ENCODE data around the gene KIAA0513.
A peak's percentile ranks its signal among the peaks of the same experiment; 100 is the strongest.
"Not testable (repeated sequence)": the region's sequence is repeated elsewhere in the genome, so short reads cannot be mapped to it uniquely, and the experiment has no call there.

The KIAA0513 gene

DNA sequence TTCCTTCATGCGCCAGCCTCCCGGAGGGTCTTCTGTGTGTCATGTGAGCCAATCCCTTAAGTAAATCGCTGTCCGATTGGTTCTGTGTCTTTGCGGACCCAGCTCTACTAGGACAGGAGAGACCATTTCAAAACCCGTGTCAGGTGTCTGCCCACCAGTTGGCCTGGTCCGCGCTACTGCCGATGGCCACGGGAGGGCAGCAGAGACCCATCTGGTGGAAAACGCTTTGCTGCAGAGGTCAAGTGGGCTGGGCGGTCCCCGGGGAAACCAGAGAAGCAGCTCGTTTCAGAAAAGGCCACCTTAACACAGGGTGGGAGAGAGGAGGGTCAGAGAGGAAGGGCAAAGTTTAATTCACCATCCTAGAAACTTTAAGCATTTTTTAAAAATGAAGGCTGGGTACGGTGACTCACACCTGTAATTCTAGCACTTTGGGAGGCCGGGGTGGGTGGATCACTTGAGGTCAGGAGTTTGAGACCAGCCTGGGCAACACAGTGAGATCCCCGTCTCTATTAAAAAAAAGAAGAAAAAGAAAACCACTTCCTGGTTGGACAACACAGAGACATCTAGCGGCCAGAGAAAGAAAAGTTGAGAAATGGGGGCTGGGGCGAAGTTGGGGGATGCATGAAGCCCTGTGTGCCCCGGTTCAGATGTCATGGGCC is 87.4 kb downstream of the KIAA0513 start:
- peak in 13 of 14 donors; percentile 15 to 81 (median 63) for DNase-seq

DNA sequence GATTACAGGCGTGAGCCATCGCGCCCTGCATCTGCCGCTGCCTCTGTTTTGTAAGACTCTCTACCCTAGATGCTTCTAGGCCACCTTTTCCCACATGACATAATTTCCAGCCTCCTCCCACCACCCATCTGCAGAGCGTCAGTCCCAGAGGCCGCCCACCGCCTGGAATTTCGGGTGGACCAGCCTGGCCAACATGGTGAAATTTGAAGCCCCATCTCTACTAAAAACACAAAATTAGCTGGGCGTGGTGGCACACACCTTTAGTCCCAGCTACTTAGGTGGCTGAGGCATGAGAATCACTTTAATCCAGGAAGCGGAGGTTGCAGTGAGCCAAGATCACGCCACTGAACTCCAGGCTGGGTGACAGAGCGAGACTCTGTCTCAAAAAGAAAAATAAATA is 89.8 kb downstream of the KIAA0513 start:
- DNase-seq = no peak

DNA sequence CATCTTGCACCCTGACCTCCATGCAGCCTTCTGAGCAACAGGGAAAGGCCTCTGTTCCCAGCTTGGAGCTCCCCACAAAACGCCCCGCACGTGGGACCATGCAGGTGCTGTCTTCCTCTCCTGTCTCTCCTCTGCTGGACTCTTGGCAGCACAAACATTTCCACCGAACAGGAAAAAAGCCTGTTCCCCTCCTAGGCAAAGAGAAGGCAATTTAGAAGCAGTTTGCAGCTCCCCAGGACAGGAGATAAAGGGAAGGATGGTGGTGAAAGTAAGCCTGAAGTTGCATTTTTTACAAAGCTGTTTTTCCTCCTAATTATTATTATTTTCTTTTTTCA is 92.4 kb downstream of the KIAA0513 start:
- peak in 1 of 14 donors; percentile 87 for DNase-seq

DNA sequence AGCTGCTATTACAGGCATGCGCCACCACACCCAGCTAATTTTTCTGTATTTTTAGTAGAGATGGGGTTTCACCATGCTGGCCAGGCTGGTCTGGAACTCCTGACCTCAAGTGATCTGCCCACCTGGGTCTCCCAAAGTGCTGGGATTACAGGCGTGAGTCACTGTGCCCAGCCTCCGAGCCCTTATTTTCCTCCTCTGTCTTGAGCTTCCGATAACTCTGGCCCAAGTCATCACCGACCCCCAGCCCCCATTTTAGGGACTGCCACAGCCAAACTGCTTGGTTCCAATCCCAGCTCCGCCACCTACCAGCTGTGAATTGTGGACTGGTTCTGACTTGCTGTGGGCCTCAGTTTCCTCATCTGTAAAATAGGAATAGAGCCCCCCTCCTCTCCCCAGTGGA is 95.8 kb downstream of the KIAA0513 start:
- not testable (repeated sequence) for DNase-seq

DNA sequence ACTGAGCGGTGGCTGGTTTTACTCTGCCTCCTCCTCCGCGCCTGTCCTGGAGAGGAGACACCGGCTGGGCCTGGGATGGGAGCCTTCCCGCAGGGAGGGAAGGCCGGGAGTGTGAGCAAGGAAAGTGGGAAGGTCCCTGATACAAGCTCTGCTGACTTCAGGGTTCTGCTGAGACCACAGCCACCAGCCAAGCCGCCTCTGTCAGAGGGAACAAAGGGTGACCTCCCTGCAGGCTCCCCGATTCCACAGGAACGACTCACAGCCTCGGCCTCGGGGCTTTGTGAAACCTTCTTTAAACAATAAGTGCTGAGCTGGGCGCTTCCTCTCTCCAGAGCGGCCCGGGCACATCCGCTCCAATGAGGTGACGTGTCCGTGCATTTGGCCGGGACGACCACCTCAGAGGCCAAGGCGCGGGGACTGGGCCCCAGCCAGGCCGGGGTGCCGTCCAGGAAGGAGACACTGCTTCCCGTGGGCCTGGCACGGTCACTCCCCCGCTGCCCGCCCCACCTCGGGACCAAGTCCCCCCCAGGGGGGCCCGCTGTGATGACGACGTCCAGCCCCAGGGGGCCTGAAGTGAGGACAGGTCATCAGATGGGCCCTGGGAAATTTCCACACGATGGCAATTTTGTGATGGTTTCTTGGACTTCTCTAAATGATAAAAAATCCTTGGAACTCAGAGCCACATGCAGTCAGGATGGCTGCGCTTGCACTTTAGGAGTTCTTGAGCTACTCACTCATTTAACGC is 96.5 kb downstream of the KIAA0513 start:
- peak in 10 of 14 donors; percentile 23 to 86 (median 48) for DNase-seq

DNA sequence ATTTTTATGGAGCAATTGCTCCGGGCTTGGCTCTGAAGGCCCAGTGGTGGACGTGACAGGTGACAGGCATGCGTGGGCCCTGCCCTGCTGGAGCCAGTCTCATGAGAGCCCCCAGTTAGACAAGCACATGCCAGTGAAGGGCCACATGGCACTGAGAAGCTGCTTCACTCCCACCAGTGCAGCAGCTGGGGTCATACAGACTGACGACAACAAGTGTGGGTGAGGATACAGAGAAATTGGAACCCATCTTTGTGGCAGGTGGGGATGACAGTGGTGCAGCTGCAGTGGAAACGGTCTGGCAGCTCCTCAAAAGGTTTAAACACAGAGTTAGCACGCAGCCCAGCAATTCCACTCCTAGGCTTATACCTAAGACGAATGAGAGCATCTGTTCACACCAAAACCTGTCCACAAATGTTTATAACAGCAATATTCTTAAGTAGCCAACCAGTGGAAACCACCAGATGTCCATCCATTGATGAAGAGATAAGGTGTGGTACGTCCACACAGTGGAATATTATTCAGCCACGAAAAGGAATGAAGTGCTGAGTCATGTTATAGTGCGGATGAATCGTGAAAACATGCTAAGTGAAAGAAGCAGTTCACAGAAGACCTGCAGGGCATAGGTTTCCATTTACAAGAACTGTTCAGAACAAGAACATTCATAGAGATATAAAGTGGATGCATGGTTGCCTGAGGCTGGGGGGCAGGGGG is 97.2 kb downstream of the KIAA0513 start:
- DNase-seq = no peak

DNA sequence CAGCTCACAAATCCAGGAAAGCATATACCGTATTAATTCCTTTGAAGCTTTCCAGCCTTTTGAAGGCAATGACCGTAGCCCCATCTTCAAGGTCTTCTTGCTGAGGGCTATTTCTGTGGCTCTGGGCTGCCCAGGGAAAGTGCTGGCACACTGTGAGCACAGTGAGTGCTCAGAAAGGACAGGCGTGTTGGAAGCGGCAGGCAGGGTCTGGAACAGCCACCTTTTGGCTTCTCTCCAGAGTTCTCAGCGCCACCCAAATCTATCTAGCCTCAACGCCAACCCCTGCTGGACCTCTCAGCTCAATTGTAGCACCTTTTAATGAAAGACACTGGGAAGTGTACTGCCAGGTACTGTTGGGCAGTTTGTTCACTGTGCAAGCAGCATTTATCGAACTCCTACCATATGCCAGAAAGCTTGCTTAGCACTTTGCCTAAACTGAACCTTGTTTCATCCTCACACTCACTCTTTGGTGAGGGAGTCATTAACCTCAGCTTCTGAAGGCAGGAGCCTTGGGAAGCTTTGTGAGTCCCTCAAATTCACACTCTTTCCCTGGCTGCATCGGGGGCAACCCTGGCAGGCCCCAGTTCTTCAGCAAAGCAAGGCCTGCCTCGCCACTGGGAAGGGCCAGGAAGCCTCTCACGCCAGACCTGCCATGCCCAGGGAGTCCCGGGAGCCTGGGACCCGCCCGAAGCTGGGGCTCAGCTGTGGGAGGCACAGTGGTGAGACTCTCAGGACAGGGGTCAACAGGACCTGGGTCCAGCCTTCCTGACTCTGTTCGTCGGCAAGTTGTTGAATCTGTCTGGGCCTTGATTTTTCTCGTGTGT is 98.2 kb downstream of the KIAA0513 start:
- DNase-seq = peak in 7 of 14 donors; percentile 22 to 96 (median 31)

DNA sequence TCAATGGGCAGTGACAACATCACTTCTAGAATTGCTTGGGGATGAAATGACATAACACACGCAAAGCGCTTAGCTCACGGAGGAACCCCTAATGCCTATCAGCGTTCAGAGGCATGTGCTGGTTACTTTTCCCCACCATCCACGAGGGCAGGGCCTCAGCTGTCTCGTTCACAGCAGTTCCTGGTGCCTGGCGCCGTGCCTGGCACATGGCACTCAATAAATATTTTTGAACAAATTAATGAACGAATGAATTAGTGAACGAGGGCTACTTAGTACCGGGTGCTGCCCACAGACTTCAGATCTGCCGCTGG is 98.8 kb downstream of the KIAA0513 start:
- no peak for DNase-seq

DNA sequence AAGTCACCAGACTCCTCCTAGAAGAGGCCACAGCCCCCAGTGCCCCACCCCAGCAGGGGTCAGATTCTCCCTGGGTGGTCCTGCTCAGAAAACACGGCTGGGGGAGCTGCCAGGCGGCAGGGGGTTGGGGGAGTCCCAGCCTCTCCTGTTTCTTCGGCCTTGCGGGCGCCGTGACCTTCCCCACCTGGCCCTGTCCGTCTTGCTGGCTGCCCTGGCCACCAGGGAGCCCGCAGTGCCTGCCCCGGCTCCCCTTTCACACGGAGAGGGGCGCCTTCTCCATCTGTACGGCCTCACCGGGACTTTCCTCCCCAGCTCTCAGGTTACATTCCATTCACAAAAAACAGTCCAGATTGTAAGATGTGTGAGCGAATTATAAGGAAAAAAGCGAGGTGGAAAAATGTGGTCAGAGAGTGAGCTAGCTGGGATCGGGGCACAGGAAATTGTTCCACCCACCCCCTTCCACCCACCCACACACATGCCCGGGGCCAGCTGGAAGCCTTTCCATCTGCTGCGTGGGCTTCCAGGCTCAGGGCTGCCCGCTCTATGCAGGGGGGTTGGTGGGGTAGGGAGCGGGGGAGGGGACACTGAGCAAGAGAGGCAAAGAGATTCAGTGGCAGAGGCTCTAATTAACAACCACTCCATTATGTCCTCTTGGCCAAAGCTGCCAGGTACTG is 99.2 kb downstream of the KIAA0513 start:
- DNase-seq = peak in 9 of 14 donors; percentile 11 to 98 (median 59)

DNA sequence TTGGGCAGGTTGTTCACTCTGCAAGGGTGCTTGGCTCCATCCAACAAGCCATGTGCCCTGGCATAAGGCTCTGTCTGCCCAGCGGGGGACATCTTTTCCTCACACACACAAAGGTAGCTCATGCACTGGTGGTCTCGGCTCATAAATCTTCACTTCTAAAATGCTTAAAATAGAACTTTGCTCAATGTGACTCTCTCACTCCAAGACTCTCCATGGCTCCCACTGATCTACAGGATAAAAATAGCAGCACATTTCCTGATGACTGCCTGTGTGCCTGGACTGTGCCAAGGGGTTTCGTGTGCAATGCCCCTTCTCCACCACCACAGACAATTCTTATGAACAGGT is 99.8 kb downstream of the KIAA0513 start:
- DNase-seq = no peak

DNA sequence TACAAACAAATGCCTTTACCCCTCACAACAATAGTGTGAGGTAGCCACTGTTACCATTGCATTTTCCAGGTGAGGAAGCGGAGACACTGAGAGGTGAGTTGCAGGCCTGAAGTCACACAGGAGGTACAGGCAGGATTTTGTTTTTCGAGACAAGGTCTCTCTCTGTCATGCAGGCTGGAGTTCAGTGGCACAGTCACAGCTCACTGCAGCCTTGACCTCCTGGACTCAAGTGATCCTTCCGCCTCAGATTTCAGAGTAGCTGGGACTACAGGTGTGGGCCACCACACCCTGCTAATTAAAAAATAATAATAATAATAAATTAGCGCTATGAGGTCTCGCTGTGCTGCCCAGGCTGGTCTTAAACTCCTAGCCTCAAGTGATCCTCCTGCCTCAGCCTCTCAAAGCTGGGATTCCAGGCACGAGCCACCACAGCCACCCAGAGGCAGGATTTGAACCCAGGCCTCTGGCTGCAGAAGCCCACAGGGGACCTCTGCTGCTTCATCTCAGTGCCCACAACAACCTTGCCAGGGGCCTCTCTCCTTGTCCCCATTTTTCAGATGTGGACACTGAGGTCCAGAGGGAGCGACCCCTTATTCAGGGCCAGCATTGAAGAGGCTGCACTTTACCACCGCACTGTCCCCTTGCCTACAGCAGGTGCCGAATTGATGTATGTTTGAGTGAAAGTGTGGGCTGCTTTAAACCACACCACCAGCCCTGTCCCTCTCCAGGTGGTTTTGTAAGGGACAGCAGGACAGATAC is 100.7 kb downstream of the KIAA0513 start:
- no peak for DNase-seq

DNA sequence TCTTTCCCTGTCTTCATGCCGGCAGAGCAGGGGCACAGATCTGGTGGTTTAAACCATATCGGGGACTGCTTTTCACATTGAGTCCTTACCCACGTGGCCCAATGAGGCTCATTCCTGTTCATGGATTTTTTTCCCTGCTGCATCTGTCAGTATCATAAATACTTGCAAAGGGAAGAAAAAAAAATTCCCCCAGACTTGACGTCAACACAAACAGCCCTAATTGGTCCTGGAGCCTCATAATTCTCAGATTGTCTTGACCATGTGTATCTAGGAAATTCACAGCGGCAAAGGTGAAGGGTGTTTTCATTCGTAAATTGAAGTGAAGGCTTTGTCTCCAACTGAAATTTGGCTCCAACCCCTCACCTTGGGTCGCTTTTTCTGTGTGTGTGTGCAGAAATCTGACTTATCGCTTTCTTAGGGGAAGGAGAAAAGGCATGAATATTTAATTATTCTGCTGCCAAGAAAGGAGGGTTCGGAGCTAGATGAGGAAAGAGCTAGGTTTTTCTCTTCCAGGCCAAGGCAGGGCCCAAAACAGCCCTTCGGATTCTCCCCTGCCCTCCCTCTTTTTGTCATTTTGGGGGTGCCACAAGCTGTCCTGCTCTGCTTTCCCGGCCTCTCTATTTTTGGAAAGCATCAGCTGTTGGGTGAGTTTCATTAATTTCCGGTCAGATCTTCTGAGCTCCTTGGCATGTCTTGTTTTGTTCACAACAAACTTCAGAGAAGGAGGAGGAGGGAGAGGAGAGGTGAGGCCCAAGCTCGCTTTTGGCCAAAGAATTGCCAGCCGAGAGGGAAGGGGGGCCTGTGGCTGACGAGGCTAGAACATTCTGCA is 102.5 kb downstream of the KIAA0513 start:
- DNase-seq = peak in 5 of 14 donors; percentile 11 to 64 (median 31)

DNA sequence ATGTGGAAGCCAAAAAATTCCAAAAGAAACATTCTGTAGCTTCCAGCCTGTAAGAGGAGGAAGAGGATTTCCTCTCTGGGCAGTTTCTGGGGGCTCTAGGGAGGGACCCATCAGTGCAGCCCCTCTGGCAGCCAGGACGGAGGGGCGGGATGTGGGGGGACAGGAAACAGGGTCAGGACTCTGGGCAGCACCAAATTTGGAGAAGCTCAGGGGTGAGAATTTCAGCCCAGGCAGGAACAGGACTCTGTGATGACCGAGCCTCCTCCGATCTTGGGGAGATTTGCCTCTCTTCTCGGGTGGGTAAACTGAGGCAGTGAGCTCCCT is 103.1 kb downstream of the KIAA0513 start:
- no peak for DNase-seq

DNA sequence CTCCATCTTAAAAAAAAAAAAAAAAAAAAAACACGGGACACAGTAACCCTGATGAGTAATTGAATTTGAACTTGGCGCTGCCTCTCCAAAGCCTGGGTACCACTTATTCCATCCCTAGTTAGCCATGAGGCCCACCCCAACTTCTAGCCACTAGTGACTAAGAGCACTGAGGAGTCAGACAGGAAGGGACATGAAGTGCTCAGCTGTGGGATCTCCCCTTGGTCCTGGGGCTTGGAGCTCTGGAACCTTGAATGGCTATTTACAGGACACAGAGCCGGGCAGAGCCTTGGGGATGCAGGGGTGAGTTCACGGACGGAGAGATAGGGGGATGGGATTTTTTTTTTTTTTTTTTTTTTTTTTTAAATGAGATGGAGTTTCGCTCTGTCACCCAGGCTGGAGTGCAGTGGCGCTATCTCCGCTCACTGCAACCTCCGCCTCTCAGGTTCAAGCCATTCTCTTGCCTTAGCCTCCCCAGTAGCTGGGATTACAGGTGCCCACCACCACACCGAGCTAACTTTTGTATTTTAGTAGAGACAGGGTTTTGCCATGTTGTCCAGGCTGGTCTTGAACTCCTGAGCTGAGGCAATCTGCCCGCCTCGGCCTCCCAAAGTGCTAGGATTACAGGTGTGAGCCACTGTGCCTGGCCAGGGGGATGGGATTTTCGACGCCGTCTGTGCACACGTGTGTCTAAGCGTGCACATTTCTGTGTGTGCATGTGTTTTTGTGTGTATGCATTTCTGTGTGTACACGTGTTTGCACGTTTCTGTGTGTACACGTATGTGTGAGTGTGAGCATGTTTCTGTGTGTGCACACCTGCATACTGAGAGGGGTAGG is 105.1 kb downstream of the KIAA0513 start:
- DNase-seq = no peak

DNA sequence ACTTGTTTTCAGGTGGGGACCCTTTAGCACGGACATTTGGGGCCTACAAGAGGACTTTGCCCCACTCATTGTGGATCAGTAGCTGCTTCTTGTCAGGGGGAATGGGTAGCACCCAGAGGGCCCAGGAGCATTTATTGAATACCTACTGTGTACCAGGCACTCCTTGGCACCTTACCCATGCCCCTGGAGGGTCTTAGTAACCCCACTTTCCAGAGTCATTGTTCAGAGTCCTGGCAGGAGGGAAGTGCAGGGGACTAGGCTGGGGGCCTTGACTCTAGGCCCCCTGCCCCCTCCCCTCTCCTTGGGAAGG is 105.7 kb downstream of the KIAA0513 start:
- DNase-seq = no peak

DNA sequence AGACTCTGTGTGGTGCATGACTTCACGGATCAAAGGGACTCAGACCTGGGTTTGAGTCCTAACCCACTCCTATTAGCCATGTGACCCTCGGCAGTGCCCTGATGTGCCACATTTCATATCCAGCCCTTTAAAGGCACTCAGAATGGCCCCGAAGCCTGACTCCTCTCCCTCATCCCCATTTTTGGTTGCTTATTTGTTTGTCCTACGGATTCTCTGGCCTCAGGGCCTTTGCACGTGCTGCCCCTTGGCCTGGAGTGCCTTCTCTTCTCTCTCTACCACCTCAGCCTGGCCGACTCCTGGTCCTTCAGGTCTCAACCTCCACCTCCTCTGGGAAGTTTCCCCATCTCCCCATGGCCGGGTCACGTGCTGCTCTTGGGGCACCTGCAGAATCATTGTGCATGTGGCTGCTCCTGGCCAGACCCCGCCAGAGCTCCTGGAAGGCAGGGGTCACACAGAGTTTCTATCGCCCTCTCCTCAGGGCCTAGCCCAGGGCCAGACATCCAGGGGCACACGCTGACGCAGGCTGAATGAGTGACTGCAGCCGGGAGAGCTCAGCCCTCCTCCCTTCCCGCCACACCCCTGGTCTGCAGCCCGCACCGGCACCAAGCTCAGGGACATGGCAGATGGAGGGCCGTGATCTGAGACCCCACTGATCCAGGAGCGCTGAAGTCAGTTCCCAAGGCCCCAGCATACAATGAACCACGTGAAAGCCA is 106.6 kb downstream of the KIAA0513 start:
- DNase-seq = no peak

DNA sequence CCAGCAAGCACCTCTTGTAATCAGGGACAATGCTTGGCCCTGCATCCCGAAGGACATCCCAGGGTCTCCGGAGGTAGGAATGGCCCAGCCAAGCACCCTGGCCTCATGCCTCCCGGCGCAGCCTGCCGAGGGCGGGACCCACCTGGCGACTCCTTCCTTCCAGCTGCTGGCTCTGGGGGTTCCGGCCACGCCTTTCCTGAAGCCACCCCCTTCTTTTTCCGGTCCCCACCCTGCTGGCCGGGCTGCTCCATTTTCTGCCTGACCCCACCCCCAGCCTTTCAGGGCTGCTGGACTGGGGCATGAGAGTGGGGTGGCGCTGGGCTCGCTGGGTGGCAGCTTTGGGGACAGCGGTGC is 107.2 kb downstream of the KIAA0513 start:
- DNase-seq = no peak

DNA sequence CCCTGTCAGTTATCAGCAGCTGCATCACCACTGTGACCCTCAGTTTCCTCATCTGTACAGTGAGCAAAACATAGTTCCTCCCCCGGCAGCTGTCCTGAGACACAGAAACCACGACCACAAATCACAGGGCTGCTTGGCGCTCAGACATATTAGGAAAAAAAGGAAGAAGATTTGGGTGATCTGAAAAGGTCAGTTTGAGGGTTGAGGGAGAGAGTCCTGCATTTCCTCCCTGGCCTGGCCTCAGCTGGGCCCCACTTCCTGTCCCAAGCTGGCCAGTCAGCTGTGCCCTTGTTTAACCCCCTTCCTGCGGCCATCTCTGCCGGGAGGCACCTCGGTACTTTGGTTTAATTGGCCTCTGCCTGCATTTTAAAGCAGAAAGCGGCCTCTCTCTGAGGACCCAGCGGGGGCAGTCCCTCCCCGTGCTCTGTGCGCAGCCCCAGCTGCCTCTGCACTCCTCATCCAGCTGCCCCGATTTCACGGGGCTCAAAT is 108.7 kb downstream of the KIAA0513 start:
- DNase-seq = peak in 7 of 14 donors; percentile 21 to 62 (median 40)

DNA sequence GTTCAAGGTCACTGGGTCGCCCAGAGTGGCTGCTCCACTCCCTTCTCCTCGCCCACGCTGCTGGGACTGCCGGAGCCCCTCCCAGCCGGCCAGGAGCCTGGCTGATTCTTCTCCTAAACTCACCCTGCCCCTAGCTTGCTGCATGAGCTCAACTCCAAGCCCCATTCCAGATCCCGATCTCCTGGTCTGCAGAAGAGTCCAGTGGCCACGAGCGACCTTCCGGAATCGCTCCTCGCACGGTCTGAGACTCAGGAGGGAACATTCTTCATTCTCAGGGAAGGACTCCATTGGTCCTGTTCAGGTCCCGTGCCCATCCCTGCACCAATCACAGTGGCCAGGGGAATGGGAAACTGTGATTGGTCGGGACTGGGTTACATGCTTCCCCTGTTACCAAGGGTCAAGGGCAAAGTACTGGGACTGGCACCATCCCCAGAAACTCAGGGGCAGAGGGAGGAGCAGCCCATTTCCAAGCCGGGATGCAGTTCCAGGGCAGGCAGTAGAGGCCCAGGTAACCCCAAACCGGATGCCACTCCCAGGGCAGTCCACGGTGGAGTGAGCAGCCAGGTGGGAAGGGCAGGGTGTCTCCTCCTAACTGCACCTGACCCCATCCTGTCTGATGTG is 109.2 kb downstream of the KIAA0513 start:
- DNase-seq = peak in 3 of 14 donors; percentile 29 to 46 (median 42)
